Smooth muscle cell (in vitro differentiated cells): ENCODE data around the gene CBX6. TPM values are rescaled to one million over a fixed set of nuclear protein-coding genes. Genes with fewer than 3 reads are reported as not detected.

Experiments used
- DNase-seq: peaks from one replicate; lab custom pipeline; 2025; ENCODE audit not compliant: unreplicated experiment; lab: John Stamatoyannopoulos, UW
- H2AFZ ChIP-seq: fragments of 200-600 bp; sonication (generic); 2 replicates; pipeline ENCODE4 v1.6.0; 2016; ENCODE audit warnings: antibody characterized with exemption, low read depth, mild to moderate bottlenecking
- H3F3A ChIP-seq: fragments of 200-600 bp; sonication (generic); 2 replicates; pipeline ENCODE4 v1.6.0; 2017; ENCODE audit warnings: antibody characterized with exemption, low read depth
- H3K27ac ChIP-seq: fragments of 200-600 bp; sonication (generic); 2 replicates; pipeline ENCODE4 v1.5.1; 2016; ENCODE audit warnings: low read depth, mild to moderate bottlenecking
- H3K27me3 ChIP-seq: fragments of 200-600 bp; sonication (generic); 2 replicates; pipeline ENCODE4 v1.6.1; 2016; ENCODE audit warnings: low read depth, mild to moderate bottlenecking
- H3K36me3 ChIP-seq: fragments of 200-600 bp; sonication (generic); 2 replicates; pipeline ENCODE4 v1.5.1; 2016; ENCODE audit warnings: low read depth
- H3K4me1 ChIP-seq: fragments of 200-600 bp; sonication (generic); 2 replicates; pipeline ENCODE4 v1.5.1; 2016; ENCODE audit warnings: low read depth
- H3K4me2 ChIP-seq: fragments of 200-600 bp; sonication (generic); 2 replicates; pipeline ENCODE4 v1.6.0; 2016; ENCODE audit warnings: mild to moderate bottlenecking
- H3K4me3 ChIP-seq: fragments of 200-600 bp; sonication (generic); 2 replicates; pipeline ENCODE4 v1.5.1; 2016; ENCODE audit warnings: mild to moderate bottlenecking
- H3K79me2 ChIP-seq: fragments of 200-600 bp; sonication (generic); 2 replicates; pipeline ENCODE4 v1.6.0; 2016; ENCODE audit warnings: low read depth, mild to moderate bottlenecking
- H3K9ac ChIP-seq: fragments of 200-600 bp; sonication (generic); 2 replicates; pipeline ENCODE4 v1.6.0; 2016; ENCODE audit warnings: low read depth
- H3K9me3 ChIP-seq: fragments of 200-600 bp; sonication (generic); replicated peaks from 2 replicates; pipeline ENCODE4 v1.5.1; 2016; ENCODE audit warnings: low read depth
- H4K20me1 ChIP-seq: fragments of 200-600 bp; sonication (generic); 2 replicates; pipeline ENCODE4 v1.6.0; 2016; ENCODE audit warnings: low read depth
- CTCF ChIP-seq: fragments of 200-600 bp; sonication (generic); IDR thresholded peaks from 2 replicates; pipeline ENCODE4 v1.5.1; 2017; ENCODE audit warnings: borderline replicate concordance, mild to moderate bottlenecking, antibody characterized with exemption; ENCODE audit not compliant: insufficient read depth, poor library complexity, severe bottlenecking
- WGBS: methylation state at CpG from one replicate; pipeline ENCODE4 v1.1.7; 2016; ENCODE audit warnings: low lambda C conversion rate; 5-methylcytosine and 5-hydroxymethylcytosine counted together
- polyA plus RNA-seq: library from polyadenylated mRNA; unstranded; fragments of >200 nt; fragmentation: Nextera tagmentation; extraction: Ambion mirVana; gene quantifications from 2 replicates; pipeline ENCODE4 v1.2.1, GENCODE V29; 2016
- total RNA-seq: library from RNA; depleted of rRNA; stranded (reverse); fragments of >200 nt; gene quantifications from 2 replicates; pipeline ENCODE4 v1.2.3, GENCODE V29; 2014

The CBX6 gene
- total and polyA plus RNA-seq, 2 experiments from 2014 or later: 11.6 to 23.9 TPM

DNA sequence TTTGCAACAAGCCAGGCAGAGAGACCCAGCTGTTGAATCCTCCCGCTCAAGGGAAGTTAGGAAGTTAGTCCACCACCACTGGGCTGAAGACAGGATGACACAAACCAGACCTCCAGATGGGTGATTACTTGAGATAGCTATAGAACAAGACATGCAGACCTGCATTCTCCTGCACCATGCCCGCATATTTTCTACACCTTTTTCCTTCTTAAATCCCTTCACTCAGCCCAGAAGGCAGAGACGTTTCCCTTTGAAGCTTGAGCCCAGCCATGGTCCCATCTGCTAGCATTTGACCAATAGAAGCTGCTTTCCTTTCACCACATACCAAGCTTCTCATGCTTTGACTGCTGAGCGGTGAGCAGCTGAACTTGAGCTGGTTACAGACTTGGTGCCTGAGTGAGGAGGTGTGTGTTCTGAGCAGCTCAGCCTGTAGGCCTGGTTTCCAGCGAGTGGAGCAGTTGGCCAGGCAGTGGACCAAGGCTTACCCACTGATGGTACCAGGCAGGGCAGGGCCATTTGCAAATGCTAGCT, 29.2 kb upstream of the CBX6 start:
- Histone ChIP-seq H3K79me2 (no peaks in the 10 kb centered on the region), H3K27ac (no peak overlapping the region), H3K36me3 (no peaks in the 10 kb centered on the region), H4K20me1 (no peaks in the 10 kb centered on the region), H3F3A (no peaks in the 10 kb centered on the region), H3K4me3 (no peak overlapping the region), H3K4me1 (no peaks in the 10 kb centered on the region), H2AFZ (no peak overlapping the region), H3K4me2 (no peak overlapping the region), H3K9me3 (peaks cover 4% of the 10 kb centered on the region), H3K27me3 (no peaks in the 10 kb centered on the region), H3K9ac (no peak overlapping the region)
- DNase-seq: no peak
- WGBS: 46% methylated on average over 5 of the region's 5 CpGs
- TF ChIP-seq CTCF: no peak

DNA sequence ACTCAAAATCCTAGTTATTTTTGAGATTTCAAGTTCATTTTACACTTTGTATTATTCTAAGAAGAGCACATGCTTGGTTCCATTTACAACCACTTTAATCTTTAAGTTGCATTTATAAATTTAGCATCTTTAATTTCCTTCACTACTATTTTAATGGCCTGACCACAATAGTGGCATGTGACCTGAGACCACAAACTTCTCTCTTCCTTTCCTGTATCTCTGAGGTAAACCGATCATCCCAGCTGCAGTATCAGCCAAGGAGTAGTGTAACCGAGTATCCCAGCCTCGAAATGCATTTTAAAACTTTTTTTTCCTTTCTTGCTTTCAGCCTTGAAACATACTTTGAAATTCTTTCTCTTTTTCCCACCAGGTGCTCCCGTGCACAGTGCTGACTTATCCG, 28.7 kb upstream of the CBX6 start:
- Histone ChIP-seq H3K9me3 (peaks cover 4% of the 10 kb centered on the region), H3K79me2 (no peaks in the 10 kb centered on the region), H3K4me2 (no peak overlapping the region), H3K36me3 (no peaks in the 10 kb centered on the region), H3K9ac (no peak overlapping the region), H3K4me1 (no peaks in the 10 kb centered on the region), H2AFZ (no peak overlapping the region), H3K27me3 (no peaks in the 10 kb centered on the region), H4K20me1 (no peaks in the 10 kb centered on the region), H3K27ac (no peak overlapping the region), H3F3A (no peaks in the 10 kb centered on the region), H3K4me3 (no peak overlapping the region)
- TF ChIP-seq CTCF: no peak
- no peak for DNase-seq
- WGBS: 66% methylated on average over 5 of the region's 5 CpGs

GRCh38 chr22:38891256-38891655, 19.2 kb upstream of the CBX6 start:
- no peaks in the 10 kb centered on the region for H3K27me3 ChIP-seq
- H3F3A ChIP-seq: no peaks in the 10 kb centered on the region
- H4K20me1 ChIP-seq: no peaks in the 10 kb centered on the region
- no peak for DNase-seq
- no peaks in the 10 kb centered on the region for H3K36me3 ChIP-seq
- no peak overlapping the region for H3K4me3 ChIP-seq
- no peaks in the 10 kb centered on the region for H3K79me2 ChIP-seq
- WGBS: 75% methylated on average over 9 of the region's 9 CpGs
- no peak overlapping the region for H3K27ac ChIP-seq
- H2AFZ ChIP-seq: no peak overlapping the region
- no peaks in the 10 kb centered on the region for H3K9me3 ChIP-seq
- H3K4me2 ChIP-seq: no peak overlapping the region
- no peaks in the 10 kb centered on the region for H3K4me1 ChIP-seq
- H3K9ac ChIP-seq: no peak overlapping the region
- no peak for TF ChIP-seq CTCF

DNA sequence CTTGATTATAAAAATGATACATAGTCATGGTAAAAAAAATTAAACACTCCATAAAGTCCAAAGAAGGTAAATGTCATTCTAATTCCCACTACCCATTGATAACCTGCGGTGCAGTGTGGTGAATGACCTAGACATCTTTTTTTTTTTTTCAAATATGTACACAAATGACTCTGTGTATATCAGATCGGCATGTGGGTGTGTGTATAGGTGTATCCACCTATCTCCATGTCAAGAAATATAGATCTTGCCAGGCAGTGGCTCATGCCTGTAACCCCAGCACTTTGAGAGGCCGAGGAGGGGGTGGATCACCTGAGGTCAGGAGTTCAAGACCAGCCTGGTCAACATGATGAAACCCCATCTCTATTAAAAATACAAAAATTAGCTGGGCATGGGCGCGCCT, 18.4 kb upstream of the CBX6 start:
- TF ChIP-seq CTCF: no peak
- WGBS: 90% methylated on average over 5 of the region's 5 CpGs
- H3K27me3 ChIP-seq: no peaks in the 10 kb centered on the region
- H4K20me1 ChIP-seq: no peaks in the 10 kb centered on the region
- no peak overlapping the region for H3K9ac ChIP-seq
- no peak overlapping the region for H3K27ac ChIP-seq
- H3K4me3 ChIP-seq: no peak overlapping the region
- no peak overlapping the region for H3K4me2 ChIP-seq
- no peaks in the 10 kb centered on the region for H3K36me3 ChIP-seq
- no peaks in the 10 kb centered on the region for H3K4me1 ChIP-seq
- H3F3A ChIP-seq: no peaks in the 10 kb centered on the region
- no peaks in the 10 kb centered on the region for H3K79me2 ChIP-seq
- H3K9me3 ChIP-seq: no peaks in the 10 kb centered on the region
- no peak overlapping the region for H2AFZ ChIP-seq
- DNase-seq: no peak
